HUES48 (cell line): ENCODE results near the gene IQCH.

ENCODE experiments used
- H3K27ac ChIP-seq: one replicate; pipeline ENCODE4 v1.7.0; 2013; ENCODE audit warnings: low read depth, low read length, inconsistent platforms
- H3K27me3 ChIP-seq: 2 replicates; pipeline ENCODE4 v1.6.1; 2013; ENCODE audit warnings: mild to moderate bottlenecking, low read length; ENCODE audit not compliant: control insufficient read depth, insufficient read depth
- H3K36me3 ChIP-seq: 2 replicates; pipeline ENCODE4 v1.6.1; 2013; ENCODE audit warnings: low read length; ENCODE audit not compliant: control insufficient read depth, insufficient read depth
- H3K4me1 ChIP-seq: 2 replicates; pipeline ENCODE4 v1.6.1; 2013; ENCODE audit warnings: mild to moderate bottlenecking, low read length; ENCODE audit not compliant: control insufficient read depth, insufficient read depth
- H3K4me3 ChIP-seq: 2 replicates; pipeline ENCODE4 v1.5.1; 2013; ENCODE audit warnings: mild to moderate bottlenecking, low read depth, low read length
- H3K9ac ChIP-seq: 2 replicates; pipeline ENCODE4 v1.6.1; 2013; ENCODE audit warnings: mild to moderate bottlenecking, low read depth, low read length, moderate library complexity
- H3K9me3 ChIP-seq: 2 replicates; pipeline ENCODE4 v1.6.1; 2013; ENCODE audit warnings: low read length; ENCODE audit not compliant: control insufficient read depth, insufficient read depth

Gene IQCH

DNA sequence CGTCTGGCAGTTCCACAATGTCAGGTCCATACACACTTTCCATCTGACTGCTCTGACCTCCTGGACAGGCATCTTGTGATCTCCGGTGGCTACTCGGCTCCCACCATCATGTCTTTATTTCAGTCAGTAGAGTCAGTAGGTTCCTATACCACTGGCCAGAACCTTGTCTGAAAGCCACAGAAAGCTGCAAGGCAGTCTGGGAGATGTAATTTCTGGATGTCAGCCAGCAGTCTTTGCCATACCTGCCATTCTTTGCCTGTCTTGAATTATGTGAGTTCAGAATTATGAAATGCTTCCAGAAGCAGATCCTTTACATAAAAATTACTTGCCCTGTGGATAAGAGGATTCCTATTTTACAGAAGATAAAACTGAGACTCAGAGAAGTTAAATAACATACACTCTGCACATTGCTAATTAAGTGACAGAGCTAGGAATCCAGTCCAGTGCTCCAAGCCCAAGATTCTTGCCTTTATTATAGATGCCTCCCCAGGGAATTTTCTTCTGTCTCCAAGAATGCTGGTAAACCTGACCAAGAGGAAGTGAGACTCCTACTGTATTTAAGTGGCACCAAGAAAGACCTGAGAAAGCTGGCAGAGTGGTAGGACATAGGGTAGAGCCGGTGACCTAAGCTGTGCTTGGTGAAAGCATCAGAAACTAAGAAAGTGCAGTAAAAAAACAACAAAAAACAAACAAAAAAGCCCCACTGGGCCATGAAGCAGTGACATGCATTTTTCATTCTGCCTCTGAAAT lies 75.6 kb downstream of the IQCH start:
- Histone ChIP-seq H3K27ac (no peak overlapping the region), H3K9me3 (peaks cover 4% of the 10 kb centered on the region; the same call in 1 of the 2 replicates)

DNA sequence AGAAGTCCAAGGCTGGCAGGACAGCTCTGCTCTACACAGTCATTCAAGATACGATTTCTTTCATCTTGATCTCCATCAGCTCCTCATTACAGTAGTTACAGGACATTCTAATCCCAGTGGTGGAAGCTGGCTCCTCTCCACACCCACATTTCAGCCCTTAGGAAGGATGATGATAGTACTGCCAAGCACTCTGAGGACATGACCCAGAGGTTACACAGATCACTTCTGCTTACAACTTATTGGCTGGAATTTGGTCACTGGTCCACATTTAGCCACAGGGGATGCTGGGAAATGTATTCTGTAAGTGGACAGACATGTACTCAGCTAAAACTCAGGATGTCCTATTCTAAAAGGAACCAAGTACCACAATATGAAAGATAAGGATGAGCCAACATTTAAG lies 77.1 kb downstream of the IQCH start:
- Histone ChIP-seq H3K27ac (no peak overlapping the region), H3K9me3 (peaks cover 4% of the 10 kb centered on the region; the same call in 1 of the 2 replicates), H3K27me3 (no peaks in the 10 kb centered on the region), H3K4me3 (no peak overlapping the region), H3K9ac (no peak overlapping the region), H3K36me3 (no peaks in the 10 kb centered on the region), H3K4me1 (peaks cover 3% of the 10 kb centered on the region; the same call in 1 of the 2 replicates)

More for the DNA sequence above, 75.6 kb downstream of the IQCH start:
- H3K4me1 ChIP-seq = peaks cover 4% of the 10 kb centered on the region; the same call in 1 of the 2 replicates
- no peak overlapping the region for H3K4me3 ChIP-seq
- H3K27me3 ChIP-seq = no peaks in the 10 kb centered on the region
- no peak overlapping the region for H3K9ac ChIP-seq
- no peaks in the 10 kb centered on the region for H3K36me3 ChIP-seq

DNA sequence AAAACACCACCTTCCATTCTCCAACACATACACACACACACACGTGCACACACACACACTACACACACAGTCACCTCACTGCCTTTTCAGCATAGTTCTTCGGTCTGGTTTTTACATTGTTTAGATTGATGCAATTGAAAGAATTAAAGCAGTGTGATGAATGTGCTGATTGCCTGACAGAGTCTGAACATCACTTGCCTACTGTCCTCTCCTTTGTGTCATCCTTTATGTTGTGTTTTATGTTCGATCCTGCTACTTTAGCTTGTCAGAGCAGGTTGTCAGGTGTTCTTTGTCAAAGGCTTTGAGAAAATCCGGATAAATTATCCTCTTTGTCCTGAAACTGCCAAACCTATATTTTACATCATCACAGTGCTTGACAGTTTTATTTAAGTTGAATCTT lies 80.4 kb downstream of the IQCH start:
- Histone ChIP-seq H3K9ac (no peak overlapping the region), H3K9me3 (no peaks in the 10 kb centered on the region), H3K4me1 (peaks cover 3% of the 10 kb centered on the region; the same call in 1 of the 2 replicates), H3K27me3 (no peaks in the 10 kb centered on the region), H3K36me3 (no peaks in the 10 kb centered on the region), H3K4me3 (no peak overlapping the region), H3K27ac (no peak overlapping the region)

DNA sequence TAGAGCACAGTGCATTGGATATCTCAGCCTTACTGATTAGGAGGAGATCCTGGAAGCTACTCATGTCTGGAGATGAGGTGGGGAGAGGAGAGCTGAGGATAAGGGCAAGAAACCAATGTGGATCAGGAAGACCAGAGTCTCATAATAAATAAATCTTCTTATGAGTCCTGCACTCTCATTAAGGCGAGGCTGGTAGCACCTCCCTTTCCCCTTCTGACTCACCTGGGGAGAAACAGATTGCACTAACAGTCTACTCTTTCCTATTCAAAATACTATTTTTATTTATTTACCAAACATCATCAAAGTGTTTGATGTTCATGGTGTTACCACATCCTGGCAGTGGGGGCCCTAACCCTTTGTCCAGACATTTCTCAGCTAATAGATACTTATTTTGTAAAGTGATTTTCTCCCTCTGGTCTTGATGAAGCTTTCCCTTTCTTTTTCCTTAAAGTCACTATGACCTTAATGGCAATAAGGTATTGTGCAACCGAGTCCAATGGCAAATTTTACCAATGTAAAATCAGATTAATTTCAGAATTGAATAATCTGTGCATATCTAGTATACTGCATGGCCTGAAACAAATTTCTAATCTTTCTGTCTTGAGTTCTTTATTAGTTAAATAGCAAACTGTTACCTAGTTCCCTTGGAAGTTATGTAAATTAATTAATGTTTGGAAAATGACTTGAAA lies 81.1 kb downstream of the IQCH start:
- no peak overlapping the region for H3K27ac ChIP-seq
- peaks cover 3% of the 10 kb centered on the region; the same call in 1 of the 2 replicates for H3K4me1 ChIP-seq
- no peaks in the 10 kb centered on the region for H3K27me3 ChIP-seq
- H3K36me3 ChIP-seq = no peaks in the 10 kb centered on the region
- H3K9ac ChIP-seq = no peak overlapping the region
- no peak overlapping the region for H3K4me3 ChIP-seq
- no peaks in the 10 kb centered on the region for H3K9me3 ChIP-seq

DNA sequence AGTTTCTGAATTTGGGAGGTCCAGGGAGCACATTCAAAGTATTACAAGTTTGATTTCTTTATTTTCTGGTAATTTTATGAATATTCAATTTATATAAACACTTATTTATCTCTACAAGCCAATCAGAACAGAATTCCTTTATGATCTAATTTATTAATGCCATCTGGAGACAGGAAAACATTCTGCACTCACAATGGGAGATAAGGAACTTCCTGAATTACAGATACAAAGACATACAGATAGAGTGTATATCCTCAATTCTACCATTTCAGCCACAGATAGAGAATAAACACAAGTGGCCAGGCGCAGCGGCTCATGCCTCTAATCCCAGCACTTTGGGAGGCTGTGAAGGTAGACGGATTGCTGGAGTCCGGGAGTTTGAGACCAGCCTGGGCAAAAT lies 86.0 kb downstream of the IQCH start:
- no peak overlapping the region for H3K9ac ChIP-seq
- H3K36me3 ChIP-seq = no peaks in the 10 kb centered on the region

DNA sequence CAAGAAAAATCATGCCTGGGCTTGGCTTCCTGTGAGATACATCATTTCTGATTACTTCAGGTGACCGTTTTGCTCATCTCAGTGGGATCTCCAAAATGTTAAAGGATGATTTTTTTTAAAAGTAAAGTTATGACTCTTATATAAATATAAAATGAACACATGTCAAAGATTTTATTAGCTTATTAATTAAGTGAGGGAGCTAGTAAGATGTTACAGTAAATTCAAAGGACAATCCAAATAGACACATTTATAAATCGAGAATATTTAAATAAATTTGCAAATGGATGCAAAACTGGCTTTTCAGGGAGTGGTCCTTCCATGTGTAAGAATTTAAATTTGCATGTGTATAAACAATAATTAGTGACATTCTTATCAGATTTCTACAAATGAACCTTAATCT lies 87.0 kb downstream of the IQCH start:
- no peak overlapping the region for H3K27ac ChIP-seq
- H3K4me3 ChIP-seq = no peak overlapping the region
- no peaks in the 10 kb centered on the region for H3K27me3 ChIP-seq
- no peak overlapping the region for H3K9ac ChIP-seq
- peaks cover 2% of the 10 kb centered on the region; the same call in 1 of the 2 replicates for H3K9me3 ChIP-seq
- no peaks in the 10 kb centered on the region for H3K4me1 ChIP-seq
- H3K36me3 ChIP-seq = no peaks in the 10 kb centered on the region

More for the DNA sequence above, 86.0 kb downstream of the IQCH start:
- Histone ChIP-seq H3K27ac (no peak overlapping the region), H3K4me3 (no peak overlapping the region), H3K4me1 (no peaks in the 10 kb centered on the region), H3K9me3 (no peaks in the 10 kb centered on the region), H3K27me3 (no peaks in the 10 kb centered on the region)

DNA sequence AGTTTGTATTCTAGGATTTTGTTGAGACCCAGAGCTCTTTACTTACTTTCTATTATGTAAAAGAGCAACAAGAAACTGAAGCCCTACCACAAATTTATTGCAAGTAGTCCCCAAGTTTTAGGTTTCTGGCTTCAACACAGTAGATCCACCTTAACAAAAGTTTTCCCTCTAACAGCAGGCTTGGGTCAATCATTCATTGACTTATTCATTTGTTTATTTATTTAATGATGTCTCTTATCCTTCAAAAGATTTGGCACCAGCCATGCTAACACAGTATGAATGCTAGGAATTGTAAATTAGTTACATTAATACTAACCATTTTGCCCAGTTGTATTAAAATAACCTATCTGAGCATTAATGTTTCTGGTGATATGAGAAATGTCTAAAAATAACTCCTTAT lies 88.6 kb downstream of the IQCH start:
- H3K9me3 ChIP-seq = peaks cover 2% of the 10 kb centered on the region; the same call in 1 of the 2 replicates
- H3K27ac ChIP-seq = no peak overlapping the region

DNA sequence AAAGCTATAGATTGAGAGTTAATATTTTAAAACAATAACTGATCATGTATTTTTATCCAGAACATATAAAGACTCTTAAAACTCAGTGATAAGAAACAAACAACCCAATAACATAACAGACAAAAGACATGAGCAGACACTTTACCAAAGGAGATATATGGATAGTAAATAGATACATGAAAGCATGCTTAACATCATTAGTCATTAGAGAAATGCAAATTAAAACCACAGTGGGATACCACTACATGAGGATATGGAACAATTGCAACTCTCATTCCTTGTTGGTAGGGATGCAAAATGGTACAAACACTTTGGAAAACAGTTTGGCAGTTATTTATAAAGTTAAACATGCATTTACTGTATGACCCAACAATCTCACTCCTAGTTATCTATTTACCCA lies 95.0 kb downstream of the IQCH start:
- H3K4me3 ChIP-seq = no peak overlapping the region
- no peaks in the 10 kb centered on the region for H3K36me3 ChIP-seq
- H3K4me1 ChIP-seq = peaks cover 4% of the 10 kb centered on the region; the same call in 1 of the 2 replicates
- peaks cover 2% of the 10 kb centered on the region; the same call in 1 of the 2 replicates for H3K9me3 ChIP-seq
- H3K27me3 ChIP-seq = no peaks in the 10 kb centered on the region
- no peak overlapping the region for H3K27ac ChIP-seq
- H3K9ac ChIP-seq = no peak overlapping the region

More for the DNA sequence above, 88.6 kb downstream of the IQCH start:
- H3K4me1 ChIP-seq = peaks cover 4% of the 10 kb centered on the region; the same call in 1 of the 2 replicates
- H3K27me3 ChIP-seq = no peaks in the 10 kb centered on the region
- no peak overlapping the region for H3K9ac ChIP-seq
- no peaks in the 10 kb centered on the region for H3K36me3 ChIP-seq
- no peak overlapping the region for H3K4me3 ChIP-seq

DNA sequence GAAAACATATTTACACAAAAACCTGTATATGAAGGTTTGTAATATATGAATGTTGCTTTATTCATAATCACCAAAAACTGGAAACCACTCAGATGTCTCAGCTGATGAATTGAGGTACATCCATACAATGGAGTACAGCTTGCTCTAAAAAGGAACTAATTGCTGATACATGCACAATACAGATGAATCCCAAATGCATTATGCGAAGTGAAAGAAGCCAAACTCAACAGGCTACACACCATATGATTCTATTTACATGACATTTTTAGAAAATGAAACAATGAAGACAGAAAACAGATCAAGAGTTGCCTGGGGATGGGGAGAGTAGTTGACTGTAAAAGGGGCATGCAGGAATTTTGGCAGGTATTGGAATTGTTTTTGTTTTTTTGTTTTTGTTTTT lies 95.5 kb downstream of the IQCH start:
- H3K27me3 ChIP-seq = no peaks in the 10 kb centered on the region
- H3K9ac ChIP-seq = no peak overlapping the region
- H3K4me3 ChIP-seq = no peak overlapping the region
- H3K27ac ChIP-seq = no peak overlapping the region
- H3K36me3 ChIP-seq = no peaks in the 10 kb centered on the region
- H3K9me3 ChIP-seq = peaks cover 2% of the 10 kb centered on the region; the same call in 1 of the 2 replicates
- peaks cover 4% of the 10 kb centered on the region; the same call in 1 of the 2 replicates for H3K4me1 ChIP-seq

DNA sequence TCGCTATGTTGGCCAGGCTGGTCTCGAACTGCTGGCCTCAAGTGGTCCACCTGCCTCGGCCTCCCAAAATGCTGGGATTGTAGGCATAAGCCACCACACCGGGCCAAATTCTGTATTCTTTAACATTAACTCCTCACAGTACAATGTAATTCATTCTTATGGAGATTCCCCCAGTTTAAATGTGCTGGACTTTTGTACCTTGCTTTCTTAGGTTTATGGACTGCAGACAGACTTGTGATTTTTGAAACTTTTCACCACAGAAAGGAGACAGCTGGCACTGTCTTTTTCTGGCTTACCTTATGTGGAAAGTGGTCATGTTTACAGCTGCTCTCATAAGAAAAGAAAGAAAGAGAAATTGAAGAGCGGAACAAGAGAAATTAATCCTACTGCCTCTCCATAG lies 103.8 kb downstream of the IQCH start:
- Histone ChIP-seq H3K27ac (no peak overlapping the region), H3K4me3 (no peak overlapping the region), H3K36me3 (no peaks in the 10 kb centered on the region), H3K27me3 (no peaks in the 10 kb centered on the region), H3K9me3 (no peaks in the 10 kb centered on the region), H3K4me1 (peaks cover 21% of the 10 kb centered on the region), H3K9ac (no peak overlapping the region)

DNA sequence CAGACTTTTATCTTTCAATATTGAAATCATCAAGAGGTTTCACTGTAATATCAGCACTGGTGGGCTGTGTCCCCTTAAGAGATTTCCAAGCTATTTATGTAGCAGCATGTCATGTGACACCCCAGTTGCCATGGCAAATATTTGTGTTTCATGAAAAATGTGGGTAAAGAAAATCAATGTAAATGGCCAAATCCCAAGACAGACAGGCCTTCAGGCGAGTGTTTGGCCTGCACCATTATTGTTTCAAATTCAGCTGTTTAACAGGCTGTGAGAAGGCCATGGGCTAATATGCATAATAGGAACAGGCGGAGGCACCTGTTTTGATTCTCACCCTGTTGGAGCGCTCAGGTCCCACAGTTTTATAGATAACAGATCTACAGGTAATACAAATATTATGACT lies 104.2 kb downstream of the IQCH start:
- Histone ChIP-seq H3K36me3 (no peaks in the 10 kb centered on the region), H3K9me3 (no peaks in the 10 kb centered on the region), H3K4me1 (peaks cover 21% of the 10 kb centered on the region), H3K9ac (no peak overlapping the region), H3K4me3 (no peak overlapping the region), H3K27ac (no peak overlapping the region), H3K27me3 (no peaks in the 10 kb centered on the region)
